OCI-M1 (cell line): ENCODE measurements around the gene EDC4.
"Not testable (repeated sequence)": the region's sequence is repeated elsewhere in the genome, so short reads cannot be mapped to it uniquely, and the experiment has no call there.

ENCODE experiments used
- DNase-seq: peaks from one replicate; lab custom pipeline; 2025; lab: John Stamatoyannopoulos, UW

Gene EDC4

GRCh38 chr16:67914758-67915495 is 42.1 kb downstream of the EDC4 start:
- DNase-seq: no peak

- not testable (repeated sequence) for DNase-seq
These were observed 42.6 kb downstream of the EDC4 start for GRCh38 chr16:67915496-67915769.

- DNase-seq: no peak
These were observed 43.2 kb downstream of the EDC4 start for GRCh38 chr16:67915831-67916723.

GRCh38 chr16:67917140-67917851 is 44.4 kb downstream of the EDC4 start:
- DNase-seq: no peak

GRCh38 chr16:67917852-67918236 is 45.0 kb downstream of the EDC4 start:
- peak; percentile 13 for DNase-seq

GRCh38 chr16:67919622-67920221 is 46.9 kb downstream of the EDC4 start:
- DNase-seq: peak; percentile 24

GRCh38 chr16:67922221-67922620 is 49.4 kb downstream of the EDC4 start:
- DNase-seq: peak; percentile 44

GRCh38 chr16:67922740-67923139 is 49.9 kb downstream of the EDC4 start:
- no peak for DNase-seq

- DNase-seq: no peak
These were observed 50.7 kb downstream of the EDC4 start for GRCh38 chr16:67923414-67924116.

- DNase-seq: no peak
These were observed 51.5 kb downstream of the EDC4 start for GRCh38 chr16:67924140-67924906.

GRCh38 chr16:67926181-67926750 is 53.4 kb downstream of the EDC4 start:
- DNase-seq: no peak

GRCh38 chr16:67927131-67927941 is 54.5 kb downstream of the EDC4 start:
- no peak for DNase-seq

- no peak for DNase-seq
These were observed 55.3 kb downstream of the EDC4 start for GRCh38 chr16:67928147-67928546.

GRCh38 chr16:67928561-67929364 is 55.9 kb downstream of the EDC4 start:
- DNase-seq: peak; percentile 81

GRCh38 chr16:67930191-67930590 is 57.3 kb downstream of the EDC4 start:
- DNase-seq: no peak

GRCh38 chr16:67930678-67931211 is 57.9 kb downstream of the EDC4 start:
- DNase-seq: no peak
